Panc1 (cell line): ENCODE results near the gene DNAI2.

Experiments used
- CTCF ChIP-seq: fragments of 450-650 bp; IDR thresholded peaks from 2 replicates; pipeline ENCODE4 v1.5.1; 2017; ENCODE audit warnings: mild to moderate bottlenecking
- POLR2AphosphoS5 ChIP-seq: IDR thresholded peaks from 2 replicates; pipeline ENCODE4 v1.6.1; 2012; ENCODE audit warnings: mild to moderate bottlenecking, low read depth, low read length, moderate library complexity
- REST ChIP-seq, 2 experiments: IDR thresholded peaks; 2 replicates each; pipeline ENCODE4 v1.6.1; 2011 to 2012; ENCODE audit warnings: low read depth in 2 of 2, control low read depth in 1 of 2, low read length in 1 of 2, mild to moderate bottlenecking in 1 of 2, moderate library complexity in 1 of 2; ENCODE audit not compliant: insufficient read depth in 1 of 2
- SIN3A ChIP-seq: IDR thresholded peaks from 2 replicates; pipeline ENCODE4 v1.6.1; 2012; ENCODE audit warnings: low read depth, mild to moderate bottlenecking, low read length, moderate library complexity, borderline replicate concordance; ENCODE audit not compliant: insufficient read depth
- TCF7L2 ChIP-seq: IDR thresholded peaks from 2 replicates; pipeline ENCODE4 v1.6.1; 2011; ENCODE audit warnings: mild to moderate bottlenecking, low read depth, low read length, inconsistent platforms

GRCh38 chr17:74268558-74268957 lies 5.5 kb upstream of the DNAI2 start:
- no peak for TF ChIP-seq CTCF
- TF ChIP-seq TCF7L2 = no peak
- no peak for TF ChIP-seq POLR2AphosphoS5
- TF ChIP-seq REST (IDR thresholded peaks at IDR 0.05; ENCODE audit: insufficient read depth in 1 of 2, low read depth in 2 of 2, low read length in 1 of 2) = no peak
- no peak for TF ChIP-seq SIN3A
